Right lobe of liver (tissue), 4 donors: Measurements from ENCODE around the gene ENO2.
"Not testable (repeated sequence)": the region's sequence is repeated elsewhere in the genome, so short reads cannot be mapped to it uniquely, and the experiment has no call there.

Experiments
- POLR2A ChIP-seq: fragments of 450-650 bp; IDR thresholded peaks from one replicate; pipeline ENCODE4 v1.6.1; 2017; ENCODE audit warnings: antibody characterized with exemption, mild to moderate bottlenecking
- TF ChIP-seq, protein P1 (sequence below), 4 donors: fragments of 200-600 bp in 3 of 4; fragments of 450-650 bp in 1 of 4; IDR thresholded peaks; one replicate each; pipeline versions ENCODE4 v1.5.1 to v1.8.0; 2016 to 2022; ENCODE audit warnings: antibody characterized with exemption in 4 of 4, mild to moderate bottlenecking in 2 of 4
- donor health status: DM: no; HTN: no; CAD: no.
- donor health status: DM: no; HTN: no; CAD: no.
- donor health status: DM: no; HTN: yes; CAD: no.

DNA sequence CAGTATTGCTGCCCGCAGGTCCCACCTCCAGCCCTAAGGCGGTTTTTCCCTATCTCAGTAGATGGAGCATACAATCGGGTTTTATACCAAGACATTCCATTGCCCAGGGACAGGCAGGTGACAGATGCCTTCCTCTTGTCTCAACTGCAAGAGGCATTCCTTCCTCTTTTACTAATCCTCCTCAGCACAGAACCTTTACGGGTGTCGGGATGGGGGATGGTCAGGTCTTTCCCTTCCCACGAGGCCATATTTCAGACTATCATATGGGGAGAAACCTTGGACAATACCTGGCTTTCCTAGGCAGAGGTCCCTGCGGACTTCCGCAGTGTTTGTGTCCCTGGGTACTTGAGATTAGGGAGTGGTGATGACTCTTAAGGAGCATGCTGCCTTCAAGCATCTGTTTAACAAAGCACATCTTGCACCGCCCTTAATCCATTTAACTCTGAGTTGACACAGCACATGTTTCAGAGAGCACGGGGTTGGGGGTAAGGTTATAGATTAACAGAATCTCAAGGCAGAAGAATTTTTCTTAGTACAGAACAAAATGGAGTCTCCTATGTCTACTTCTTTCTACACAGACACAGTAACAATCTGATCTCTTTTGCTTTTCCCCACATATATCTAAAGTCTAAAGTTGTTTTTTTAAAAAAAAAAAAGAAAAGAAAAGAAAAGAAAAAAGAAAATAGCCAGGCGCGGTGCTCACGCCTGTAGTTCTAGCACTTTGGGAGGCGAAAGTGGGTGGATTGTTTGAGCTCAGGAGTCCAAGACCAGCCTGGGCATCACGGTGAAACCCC is 28.0 kb upstream of the ENO2 start:
- TF ChIP-seq, protein P1, sequence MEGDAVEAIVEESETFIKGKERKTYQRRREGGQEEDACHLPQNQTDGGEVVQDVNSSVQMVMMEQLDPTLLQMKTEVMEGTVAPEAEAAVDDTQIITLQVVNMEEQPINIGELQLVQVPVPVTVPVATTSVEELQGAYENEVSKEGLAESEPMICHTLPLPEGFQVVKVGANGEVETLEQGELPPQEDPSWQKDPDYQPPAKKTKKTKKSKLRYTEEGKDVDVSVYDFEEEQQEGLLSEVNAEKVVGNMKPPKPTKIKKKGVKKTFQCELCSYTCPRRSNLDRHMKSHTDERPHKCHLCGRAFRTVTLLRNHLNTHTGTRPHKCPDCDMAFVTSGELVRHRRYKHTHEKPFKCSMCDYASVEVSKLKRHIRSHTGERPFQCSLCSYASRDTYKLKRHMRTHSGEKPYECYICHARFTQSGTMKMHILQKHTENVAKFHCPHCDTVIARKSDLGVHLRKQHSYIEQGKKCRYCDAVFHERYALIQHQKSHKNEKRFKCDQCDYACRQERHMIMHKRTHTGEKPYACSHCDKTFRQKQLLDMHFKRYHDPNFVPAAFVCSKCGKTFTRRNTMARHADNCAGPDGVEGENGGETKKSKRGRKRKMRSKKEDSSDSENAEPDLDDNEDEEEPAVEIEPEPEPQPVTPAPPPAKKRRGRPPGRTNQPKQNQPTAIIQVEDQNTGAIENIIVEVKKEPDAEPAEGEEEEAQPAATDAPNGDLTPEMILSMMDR (IDR thresholded peaks at IDR 0.05), result not testable (repeated sequence)
- not testable (repeated sequence) for TF ChIP-seq POLR2A
